Measurements from ENCODE around the gene EFEMP2.

The EFEMP2 gene

DNA sequence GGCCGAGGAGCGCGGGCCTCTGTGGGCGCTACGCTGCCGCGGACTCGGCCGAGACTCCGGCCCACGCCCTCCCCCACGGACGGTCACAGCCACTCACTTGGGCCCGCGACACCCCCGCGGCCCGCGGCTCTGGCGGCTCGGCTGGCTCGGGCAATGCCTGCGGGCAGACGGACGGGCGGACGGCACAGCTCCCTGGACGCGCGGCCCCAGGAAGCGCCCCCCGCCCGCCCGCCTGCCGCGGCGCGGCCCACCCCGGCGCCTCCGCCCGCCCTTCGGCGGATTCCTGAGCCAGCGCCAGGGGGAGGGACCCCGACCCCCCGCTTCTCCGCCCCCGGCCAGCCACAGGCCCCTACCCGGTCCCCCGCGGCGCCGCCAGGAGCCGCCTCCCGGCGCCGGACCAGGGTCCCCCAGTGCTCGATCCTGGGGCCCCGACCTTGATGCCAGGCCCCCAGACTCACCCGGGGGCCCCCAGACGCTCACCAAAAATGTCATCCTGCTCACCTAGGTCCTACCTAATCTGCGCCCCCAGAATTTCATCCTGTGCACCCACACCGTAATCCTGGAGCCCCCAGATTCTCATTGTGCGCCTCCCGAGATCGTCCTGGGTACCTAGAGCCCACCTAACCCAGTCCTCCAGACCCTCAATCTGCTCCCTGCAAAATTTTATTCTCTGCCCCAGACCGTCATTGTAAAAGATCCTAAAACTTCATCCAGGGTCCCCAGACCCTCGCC lies at the start of gene EFEMP2:
EFEMP2 (minus strand) TSS at position 215 of the 732 bp plus-strand sequence. CDS start 446 bp downstream, outside the sequence.
- no peak for DNase-seq

DNA sequence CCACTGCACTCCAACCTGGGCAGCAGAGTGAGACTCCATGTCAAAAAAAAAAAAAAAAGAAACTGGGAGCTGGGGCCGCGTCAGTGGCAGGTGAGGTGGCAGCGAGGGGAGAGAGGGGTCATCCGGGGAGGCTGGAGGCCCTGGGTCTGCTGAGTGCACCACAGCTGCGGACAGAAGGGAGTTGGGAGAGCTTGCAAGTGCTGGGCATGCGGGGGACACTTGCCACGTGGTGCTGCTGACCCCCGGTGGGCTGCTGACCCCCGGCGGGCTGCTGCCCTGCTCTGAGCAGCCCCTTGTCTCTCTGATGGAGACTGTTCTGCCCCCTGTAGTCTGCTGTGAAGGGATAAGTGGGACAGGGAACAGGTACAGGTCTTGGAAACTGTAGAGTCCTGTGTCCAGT lies 49.3 kb upstream of the EFEMP2 start:
- DNase-seq: no peak

DNA sequence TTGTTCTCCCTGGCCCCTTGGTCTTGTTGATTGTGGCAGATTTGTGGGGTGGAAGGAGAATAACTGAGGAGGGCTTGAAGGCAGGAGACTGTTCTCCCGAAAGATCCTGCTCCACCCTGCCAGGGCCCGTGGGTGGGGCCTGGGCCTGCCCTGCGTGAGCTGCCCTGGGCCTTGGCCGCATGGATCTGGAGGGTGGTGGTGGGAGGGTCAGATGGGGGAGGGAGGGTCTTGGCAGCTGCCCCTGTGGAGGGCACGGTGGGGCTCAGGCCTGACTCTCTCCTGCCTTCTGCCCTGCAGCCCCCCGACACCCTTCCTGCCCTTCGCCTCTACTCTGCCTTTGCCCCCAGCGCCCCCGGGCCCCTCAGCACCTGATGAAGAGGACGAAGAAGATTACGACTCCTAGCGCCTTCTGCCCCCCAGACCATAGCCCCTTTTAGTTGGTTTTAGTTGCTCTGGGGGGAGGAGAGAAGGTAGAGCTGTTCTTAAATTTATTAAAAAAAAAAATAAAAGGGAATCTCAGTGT lies 48.5 kb upstream of the EFEMP2 start:
- DNase-seq: no peak

DNA sequence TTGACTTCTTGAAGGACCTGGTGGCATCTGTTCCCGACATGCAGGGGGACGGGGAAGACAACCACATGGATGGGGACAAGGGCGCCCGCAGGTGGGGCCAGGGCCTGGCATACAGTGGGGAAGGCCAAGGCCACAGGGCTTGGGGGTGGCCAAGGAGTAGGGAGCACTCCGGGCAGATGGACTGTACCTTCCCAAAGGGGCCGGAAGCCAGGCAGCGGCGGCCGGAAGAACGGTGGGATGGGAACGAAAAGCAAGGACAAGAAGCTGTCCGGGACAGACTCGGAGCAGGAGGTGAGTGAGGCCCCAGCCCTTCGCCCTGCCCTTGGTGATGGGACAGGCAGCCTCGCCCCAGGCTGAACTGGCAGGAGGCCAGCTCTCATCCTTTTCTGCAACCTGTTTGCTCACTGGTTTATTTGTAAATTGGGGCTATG lies 47.8 kb upstream of the EFEMP2 start:
- DNase-seq: no peak

DNA sequence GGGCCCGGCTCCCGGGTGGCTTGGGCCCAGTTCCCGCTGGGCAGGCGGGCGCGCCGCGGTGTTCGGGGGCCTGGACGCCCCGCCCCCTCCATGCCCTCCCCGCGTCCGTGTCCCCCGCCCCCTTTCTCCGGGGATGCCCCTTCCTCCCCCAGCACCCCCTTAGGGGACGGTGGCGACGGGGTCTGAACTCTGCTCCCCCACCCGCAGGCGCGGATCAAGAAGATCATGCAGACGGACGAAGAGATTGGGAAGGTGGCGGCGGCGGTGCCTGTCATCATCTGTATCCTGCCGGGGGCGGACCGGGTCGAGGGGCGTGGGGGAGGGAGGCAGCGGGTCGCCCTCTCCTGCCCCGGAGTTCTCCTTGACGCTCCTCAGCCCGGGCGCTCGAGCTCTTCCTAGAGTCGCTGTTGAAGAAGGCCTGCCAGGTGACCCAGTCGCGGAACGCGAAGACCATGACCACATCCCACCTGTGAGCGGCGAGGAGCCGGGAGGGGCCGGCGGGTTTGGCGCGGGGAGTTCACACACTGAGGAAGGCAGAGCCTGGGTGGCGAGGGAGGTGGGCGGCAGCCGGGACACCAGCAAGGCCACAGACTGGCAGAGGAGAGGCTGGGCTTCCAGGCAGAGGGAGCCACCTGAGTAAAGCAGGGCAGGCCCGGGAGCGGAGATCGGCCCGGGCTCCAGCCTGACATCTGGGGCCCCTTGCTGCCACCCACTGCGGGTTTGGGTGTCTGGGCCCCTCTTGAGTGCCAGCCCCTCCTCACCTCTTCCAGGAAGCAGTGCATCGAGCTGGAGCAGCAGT lies 47.2 kb upstream of the EFEMP2 start:
- no peak for DNase-seq

DNA sequence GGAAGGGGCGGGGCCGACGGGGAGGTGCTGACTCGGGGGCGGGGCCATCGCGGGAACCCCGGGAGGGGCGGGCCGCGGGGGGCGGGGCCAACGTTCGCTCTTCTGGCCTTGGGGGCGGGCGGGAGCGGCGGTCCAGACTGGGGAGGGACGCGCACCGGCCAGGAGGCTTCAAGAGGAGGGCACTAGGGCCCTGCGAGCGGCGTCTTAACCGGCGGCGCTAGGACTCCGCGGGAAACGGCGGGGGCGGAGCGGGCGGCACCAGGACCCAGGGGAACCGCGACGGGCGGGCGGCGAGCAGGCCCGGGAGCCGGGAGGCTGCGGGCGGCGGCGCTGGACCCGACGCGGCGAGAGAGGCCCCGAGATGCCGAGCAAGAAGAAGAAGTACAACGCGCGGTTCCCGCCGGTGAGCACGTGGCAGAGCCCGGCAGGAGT lies 46.6 kb upstream of the EFEMP2 start, which contains the start of gene DRAP1:
DRAP1 (plus strand) TSS at position 286 of the 432 bp plus-strand sequence; CDS start at position 362, 76 bp downstream.
- peak; percentile 97 for DNase-seq

DNA sequence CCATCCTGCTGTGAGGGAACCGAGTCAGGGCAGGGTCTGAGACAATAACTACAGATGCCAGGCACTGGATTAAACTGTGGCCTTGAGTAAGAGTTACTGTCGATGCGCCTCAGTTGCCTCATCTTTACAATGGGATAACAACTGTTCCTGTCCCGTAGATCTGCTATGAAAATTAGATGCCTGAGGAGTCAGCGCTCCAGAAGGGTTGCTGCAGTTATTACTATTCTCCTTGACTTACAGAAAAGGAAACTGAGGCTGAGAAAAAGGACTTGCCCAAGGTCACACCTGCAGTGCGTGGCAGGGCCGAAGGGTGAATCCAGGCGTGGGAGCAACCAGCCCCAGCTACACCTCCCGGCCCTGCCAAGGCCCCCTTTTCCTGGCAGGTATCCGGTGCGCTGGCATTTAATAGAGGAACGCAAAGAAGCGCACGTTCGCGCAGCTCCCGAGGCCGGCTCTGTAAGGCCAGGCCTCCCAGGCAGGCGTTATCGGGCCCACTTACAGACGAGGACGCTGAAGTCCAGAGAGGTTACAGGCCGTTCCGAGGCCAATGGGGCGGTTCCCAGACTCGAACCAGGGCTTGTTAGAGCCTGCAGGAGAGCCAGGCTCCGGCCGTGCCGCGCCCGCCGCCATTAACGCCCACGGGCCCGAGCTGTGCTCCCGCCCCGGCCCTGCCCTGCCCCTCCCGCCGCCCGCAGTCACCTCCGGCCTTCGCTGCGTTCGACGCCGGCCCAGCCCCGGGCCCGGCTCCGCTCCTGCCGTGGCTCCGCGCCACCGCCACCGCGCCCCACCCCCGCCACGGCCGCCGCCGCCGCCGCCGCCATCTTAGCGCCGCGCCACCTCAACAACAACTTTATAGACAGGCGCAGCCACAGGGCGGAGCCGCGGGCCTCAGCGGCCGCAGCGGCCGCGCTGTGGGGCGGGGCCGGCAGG lies 45.9 kb upstream of the EFEMP2 start, which contains the start of gene C11orf68:
C11orf68 (minus strand) TSS at position 852 of the 930 bp plus-strand sequence; CDS start at position 821, 31 bp downstream.
- DNase-seq: peak; percentile 42

DNA sequence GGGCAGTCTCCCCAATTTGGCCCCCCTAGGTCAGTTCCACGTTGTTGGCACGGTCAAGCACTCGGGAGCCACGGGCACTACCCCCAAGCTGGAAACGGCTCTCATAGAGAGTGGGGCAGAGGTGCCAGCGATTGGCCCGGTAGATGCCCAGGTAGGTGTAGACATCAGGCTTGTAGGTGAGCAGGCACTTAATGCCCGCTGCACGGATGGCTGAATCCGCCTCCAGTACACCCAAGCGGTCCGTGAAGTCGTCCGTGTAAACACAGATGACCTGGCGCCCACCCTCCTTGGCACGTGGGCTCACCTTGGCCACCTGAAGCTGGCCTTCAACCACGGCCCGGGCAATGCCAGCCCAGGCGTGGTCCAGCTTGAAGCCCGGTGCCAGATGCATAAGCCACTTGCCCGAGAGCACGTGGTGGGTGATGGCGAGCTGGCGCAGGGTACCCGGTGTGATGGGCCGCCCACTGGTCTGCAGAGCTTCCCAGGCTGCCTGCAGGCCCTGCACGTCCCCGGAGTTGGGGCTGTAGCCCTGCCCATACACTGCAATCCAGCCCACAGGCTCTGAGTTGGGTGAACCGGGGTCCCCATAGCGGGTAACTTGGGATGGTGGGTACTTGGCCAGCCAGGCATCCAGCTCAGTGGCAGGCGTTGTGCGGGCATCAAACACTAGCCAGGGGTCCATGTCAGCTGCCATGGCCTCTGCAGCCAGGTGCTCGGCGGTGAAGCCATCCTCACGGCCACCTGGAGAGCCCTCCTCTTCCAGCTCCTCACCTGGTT lies 45.0 kb upstream of the EFEMP2 start:
- DNase-seq: no peak

DNA sequence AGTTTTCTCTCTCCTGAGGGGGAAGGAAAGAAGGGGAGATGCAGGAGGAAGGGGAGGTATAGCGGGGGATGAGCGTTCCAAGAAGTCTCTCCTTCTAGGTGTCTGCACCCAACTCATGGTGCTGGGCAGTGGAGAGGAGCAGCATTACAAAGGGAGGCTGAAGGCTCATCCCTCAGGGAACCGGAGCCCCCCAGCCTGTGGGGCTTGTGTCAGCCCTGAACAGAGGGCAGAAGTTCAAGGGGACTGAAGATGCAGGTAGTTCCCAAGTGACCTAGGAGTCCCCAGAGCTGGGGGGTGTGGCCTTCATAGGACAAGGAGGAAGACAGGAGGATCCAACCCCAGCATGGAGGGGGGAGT lies 44.5 kb upstream of the EFEMP2 start:
- DNase-seq: no peak

DNA sequence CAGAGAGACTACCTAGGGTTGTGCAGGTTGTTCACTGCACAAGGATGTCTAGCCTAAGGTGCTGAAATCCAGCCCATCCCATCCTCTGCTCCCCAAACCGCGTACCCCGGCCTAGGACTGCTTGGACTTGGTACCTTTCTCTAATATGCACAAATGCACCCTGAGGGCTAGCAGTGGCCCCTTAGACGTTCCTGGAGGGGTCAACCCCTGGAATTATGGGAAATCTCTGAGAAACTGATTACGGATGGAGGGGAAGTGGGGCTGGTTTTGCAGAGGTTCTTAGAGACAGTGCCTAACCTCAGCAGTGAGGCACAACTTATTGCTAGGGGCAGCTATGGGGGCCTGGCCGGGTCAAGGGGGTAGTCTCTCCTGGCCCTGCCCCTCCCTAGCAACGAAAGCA lies 43.8 kb upstream of the EFEMP2 start:
- DNase-seq: no peak

DNA sequence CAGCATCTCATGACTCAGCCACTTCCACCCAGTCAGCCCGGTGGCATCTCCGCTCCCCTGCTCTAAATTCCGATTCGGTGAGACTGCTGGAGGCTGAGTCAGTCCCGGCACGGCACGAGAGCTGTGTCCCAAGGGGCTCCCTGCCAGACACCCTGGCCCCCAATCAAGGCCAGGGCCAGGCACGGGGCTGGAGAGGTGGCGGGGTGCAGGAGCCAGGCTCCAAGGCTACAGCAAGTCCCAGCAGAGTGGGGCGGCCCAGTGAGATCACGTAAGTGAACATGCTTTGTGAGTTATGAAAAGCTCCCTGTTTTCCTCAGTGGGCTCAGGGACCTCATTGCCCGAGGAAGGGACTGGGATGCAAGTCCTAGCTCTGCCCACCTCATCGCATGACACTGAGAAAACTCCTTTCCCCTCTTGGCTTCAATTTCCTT lies 43.2 kb upstream of the EFEMP2 start:
- DNase-seq: no peak

DNA sequence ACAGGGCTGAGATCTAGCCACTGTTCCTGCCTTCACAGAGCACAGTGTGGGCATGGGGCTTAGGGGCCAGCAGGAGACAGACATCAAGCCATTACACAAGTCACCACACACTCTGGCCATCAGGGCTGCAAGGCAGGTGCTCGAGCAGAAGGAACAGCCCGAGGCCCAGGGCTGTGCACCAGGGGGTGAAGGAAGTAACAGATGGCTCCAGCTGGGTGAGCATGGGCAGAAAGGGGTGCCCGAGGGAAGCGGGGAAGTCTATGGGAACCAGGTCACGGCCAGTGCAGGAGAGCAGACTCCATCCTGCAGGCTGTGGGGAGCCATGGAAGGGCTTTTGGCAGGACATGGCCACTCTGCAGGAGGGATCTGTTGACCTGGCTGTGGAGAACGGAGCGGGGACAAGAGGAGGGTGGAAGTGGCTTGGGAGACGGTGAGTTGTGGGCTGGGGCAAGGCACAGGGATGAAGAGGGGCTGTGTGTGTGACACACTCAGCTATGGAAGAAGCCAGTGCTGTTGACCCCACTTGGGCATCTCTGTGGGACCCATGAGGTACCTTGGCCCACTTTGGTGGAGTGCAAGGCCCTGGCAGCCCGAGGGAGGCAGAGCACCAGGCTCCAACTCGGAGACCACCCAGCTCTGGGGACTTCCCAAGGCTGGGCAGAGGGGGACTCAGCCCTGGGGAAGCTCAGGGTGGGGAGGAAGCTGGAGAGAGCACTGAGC lies 42.7 kb upstream of the EFEMP2 start:
- no peak for DNase-seq

DNA sequence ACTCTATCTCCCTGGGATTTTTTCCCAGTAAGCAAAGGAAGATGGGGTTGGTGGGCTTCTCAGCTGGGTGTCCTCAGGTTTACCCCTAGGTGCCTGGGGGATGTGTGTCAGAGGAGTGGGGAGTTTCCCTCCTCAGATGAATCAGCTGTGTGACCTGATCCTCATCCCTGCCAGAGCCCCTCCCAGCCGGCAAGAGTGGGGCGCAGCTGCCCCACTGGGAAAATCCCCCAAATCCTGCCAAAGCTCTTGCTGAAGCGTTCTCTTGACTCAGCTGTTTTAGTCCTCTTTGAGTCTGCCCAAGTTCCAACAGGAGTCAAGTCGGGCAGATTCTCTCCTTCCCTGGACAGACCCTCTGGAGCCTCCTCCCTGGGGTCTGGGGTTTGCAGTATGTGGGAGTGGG lies 40.2 kb upstream of the EFEMP2 start:
- no peak for DNase-seq

DNA sequence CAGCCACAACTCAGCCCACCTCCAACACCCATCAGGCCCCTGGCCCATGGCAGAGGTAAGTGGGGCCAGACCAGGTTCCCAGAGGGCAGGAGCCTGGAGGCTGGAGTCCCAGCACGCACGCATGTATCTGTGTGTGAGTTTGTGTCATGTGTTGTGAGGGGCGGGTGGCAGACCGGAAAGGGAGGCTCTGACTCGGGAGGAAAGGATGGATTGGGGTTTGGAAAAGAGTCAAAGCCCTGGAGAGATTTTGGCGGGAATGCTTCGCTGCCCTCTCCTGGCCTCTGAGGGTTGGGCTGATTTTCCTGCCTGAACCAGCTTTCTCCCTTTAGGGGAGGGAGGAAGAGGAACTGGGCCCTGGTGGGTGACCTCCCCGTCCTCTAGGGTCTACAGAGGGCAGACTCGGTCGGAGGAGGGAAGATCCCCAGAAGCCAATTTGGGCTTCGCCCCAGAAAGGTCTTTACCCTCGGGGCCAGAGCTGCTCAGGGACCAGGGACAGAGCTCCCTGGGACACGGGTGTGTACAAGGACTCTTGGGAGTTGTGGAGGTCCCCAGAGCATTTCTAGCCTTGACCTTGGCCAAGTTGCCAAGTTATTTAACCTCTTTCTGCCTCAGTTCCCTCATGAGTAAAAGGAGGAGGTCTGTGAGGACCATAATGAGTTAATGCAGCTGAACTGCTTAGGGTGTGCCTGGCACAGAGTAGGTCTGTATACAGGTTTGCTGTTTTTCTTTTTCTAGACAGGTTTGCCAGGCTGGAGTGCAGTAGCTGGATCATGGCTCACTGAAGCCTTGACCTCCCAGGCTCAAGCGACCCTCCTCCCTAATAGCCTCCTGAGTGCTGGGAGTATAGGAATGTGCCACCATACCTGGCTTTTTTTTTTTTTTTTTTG lies 39.3 kb upstream of the EFEMP2 start:
- DNase-seq: peak; percentile 61

DNA sequence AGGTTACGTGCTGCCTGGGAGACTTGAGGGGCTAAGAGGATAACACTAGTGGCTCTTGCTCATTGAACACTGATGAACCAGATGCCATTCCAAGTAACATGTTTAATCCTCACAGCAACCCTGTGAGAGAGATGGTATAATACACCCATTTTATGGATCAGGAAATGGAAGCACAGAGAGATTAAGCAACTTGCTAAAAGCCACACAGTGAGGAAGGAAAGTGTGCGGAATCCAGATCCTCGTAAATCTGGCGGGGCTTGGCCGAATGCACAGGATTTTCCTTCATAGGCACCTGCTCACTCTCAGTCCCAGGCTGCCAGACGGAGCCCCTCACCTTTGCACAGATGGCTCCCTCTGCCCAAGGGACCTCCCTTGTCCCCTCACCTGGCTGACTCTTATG lies 35.3 kb upstream of the EFEMP2 start:
- no peak for DNase-seq

DNA sequence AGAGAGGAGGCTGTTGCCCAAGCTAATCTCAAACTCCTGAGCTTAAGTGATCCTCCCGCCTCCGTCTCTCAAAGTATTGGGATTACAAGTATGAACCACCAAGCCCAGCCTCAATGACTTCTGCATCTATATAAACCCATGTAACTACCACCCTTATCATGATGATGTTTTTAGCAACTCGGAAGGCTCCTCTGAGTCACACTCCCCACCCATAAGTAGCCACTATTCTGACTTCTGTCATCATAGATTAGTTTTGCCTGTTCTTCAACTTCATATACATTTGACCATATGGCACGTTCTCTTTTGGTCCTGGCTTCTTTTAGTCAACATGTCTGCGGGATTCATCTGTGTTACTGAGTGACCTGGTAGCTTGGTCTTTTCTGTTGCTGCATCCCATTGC lies 34.0 kb upstream of the EFEMP2 start:
- DNase-seq: no peak

DNA sequence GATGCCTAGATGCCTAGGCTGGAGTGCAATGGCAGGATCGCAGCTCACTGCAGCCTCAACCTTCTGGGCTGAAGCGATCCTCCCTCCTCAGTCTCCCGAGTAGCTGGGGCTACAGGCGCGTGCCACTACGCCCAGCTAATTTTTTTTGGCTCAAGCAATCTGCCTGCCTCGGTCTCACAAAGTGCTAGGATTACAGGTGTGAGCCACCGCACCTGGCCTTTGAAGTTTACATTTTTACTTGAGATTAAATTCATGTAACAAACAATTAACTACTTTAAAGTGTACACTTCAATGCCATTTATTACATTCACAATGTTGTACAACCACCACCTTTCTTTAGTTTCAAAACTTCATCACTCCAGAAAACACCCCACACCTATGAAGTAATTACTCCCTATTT lies 31.1 kb upstream of the EFEMP2 start:
- no peak for DNase-seq

DNA sequence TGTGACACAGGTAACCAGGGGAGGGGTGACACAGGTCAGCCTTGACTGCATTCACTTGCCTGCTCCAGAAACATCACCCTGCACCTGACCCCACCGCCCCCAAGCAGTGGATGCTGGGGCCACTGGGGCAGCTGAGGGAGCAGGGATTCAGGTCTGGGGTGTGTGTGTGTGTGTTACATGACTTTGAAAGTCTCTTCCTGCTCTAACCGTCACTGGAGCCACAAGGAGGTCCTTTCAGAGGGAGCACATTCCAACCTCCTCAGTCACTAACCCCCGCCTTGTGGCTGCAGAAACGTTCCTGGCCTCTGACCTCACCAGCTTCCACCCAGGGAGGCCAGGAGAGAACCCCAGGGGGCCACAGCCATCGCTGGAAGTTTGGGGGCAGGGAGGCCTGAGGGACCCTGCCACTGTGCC lies 30.5 kb upstream of the EFEMP2 start:
- DNase-seq: no peak

DNA sequence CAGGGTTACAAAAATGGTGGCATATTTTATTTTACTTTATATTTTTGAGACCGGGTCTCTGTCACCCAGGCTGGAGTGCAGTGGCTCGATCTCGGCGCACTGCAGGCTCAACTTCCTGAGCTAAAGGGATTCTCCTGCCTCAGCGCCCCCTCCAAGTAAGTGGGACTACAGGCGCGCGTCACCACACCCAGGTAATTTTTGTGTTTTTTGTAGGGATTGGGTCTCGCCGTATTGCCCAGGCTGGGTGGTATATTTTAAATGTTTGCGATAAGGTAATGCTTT lies 28.2 kb upstream of the EFEMP2 start:
- no peak for DNase-seq
